ENCODE data around the gene TEX48. TPM values are rescaled to one million over a fixed set of nuclear protein-coding genes. Genes with fewer than 3 reads are reported as not detected.

Gene TEX48
- polyA plus RNA-seq (2013, experiment 1 of 2): not detected
- not detected for polyA plus RNA-seq (2013, experiment 2 of 2)

- WGBS: 77% methylated on average over 7 of the region's 8 CpGs
- Histone ChIP-seq H3K9me3 (ENCODE audit: insufficient read depth, low read depth, low read length) (no peaks in the 10 kb centered on the region), H3K36me3 (ENCODE audit: insufficient read depth, low read length) (no peaks in the 10 kb centered on the region), H3K4me3 (ENCODE audit: low read length) (no peak within 1 kb of the TSS), H3K27me3 (ENCODE audit: insufficient read depth, low read length) (no peaks in the 10 kb centered on the region), H3K9ac (ENCODE audit: low read depth, low read length) (no peak within 1 kb of the TSS), H3K4me1 (ENCODE audit: insufficient read depth, low read length) (no peaks in the 10 kb centered on the region), H3K27ac (ENCODE audit: low read depth, low read length) (no peak within 1 kb of the TSS)
Measured at GRCh38 chr9:114681594-114682332, at the start of gene TEX48. TSS of gene TEX48 (minus strand) at chr9:114682192. CDS start at chr9:114671723, 10,469 bp downstream.

- H3K9ac ChIP-seq (ENCODE audit: low read depth, low read length): no peak overlapping the region
- no peaks in the 10 kb centered on the region; the same call in 1 of the 2 replicates for H3K27me3 ChIP-seq (ENCODE audit: insufficient read depth, low read length)
- no peaks in the 10 kb centered on the region for H3K4me1 ChIP-seq (ENCODE audit: insufficient read depth, low read length)
- no peak overlapping the region for H3K4me3 ChIP-seq (ENCODE audit: low read length)
- no peaks in the 10 kb centered on the region for H3K9me3 ChIP-seq (ENCODE audit: insufficient read depth, low read depth, low read length)
- H3K36me3 ChIP-seq (ENCODE audit: insufficient read depth, low read length): no peaks in the 10 kb centered on the region
- 75% methylated on average over 1 of the region's 1 CpG for WGBS
- no peak overlapping the region for H3K27ac ChIP-seq (ENCODE audit: low read depth, low read length)
Measured at GRCh38 chr9:114731701-114732100, 49.7 kb upstream of the TEX48 start.

GRCh38 chr9:114729706-114730105 lies 47.7 kb upstream of the TEX48 start:
- 88% methylated on average over 4 of the region's 5 CpGs for WGBS

GRCh38 chr9:114725930-114726329 lies 43.9 kb upstream of the TEX48 start:
- WGBS: 84% methylated on average over 2 of the region's 3 CpGs
- H3K4me1 ChIP-seq (ENCODE audit: insufficient read depth, low read length): peaks cover 5% of the 10 kb centered on the region; the same call in 1 of the 2 replicates
- H3K36me3 ChIP-seq (ENCODE audit: insufficient read depth, low read length): no peaks in the 10 kb centered on the region
- no peak overlapping the region for H3K4me3 ChIP-seq (ENCODE audit: low read length)
- H3K9ac ChIP-seq (ENCODE audit: low read depth, low read length): no peak overlapping the region
- no peaks in the 10 kb centered on the region for H3K27me3 ChIP-seq (ENCODE audit: insufficient read depth, low read length)
- H3K27ac ChIP-seq (ENCODE audit: low read depth, low read length): no peak overlapping the region
- no peaks in the 10 kb centered on the region for H3K9me3 ChIP-seq (ENCODE audit: insufficient read depth, low read depth, low read length)

More at GRCh38 chr9:114729706-114730105, 47.7 kb upstream of the TEX48 start:
- H3K9ac ChIP-seq (ENCODE audit: low read depth, low read length): no peak overlapping the region
- H3K9me3 ChIP-seq (ENCODE audit: insufficient read depth, low read depth, low read length): no peaks in the 10 kb centered on the region
- no peaks in the 10 kb centered on the region for H3K27me3 ChIP-seq (ENCODE audit: insufficient read depth, low read length)
- no peak overlapping the region for H3K27ac ChIP-seq (ENCODE audit: low read depth, low read length)
- H3K4me3 ChIP-seq (ENCODE audit: low read length): no peak overlapping the region
- no peaks in the 10 kb centered on the region for H3K36me3 ChIP-seq (ENCODE audit: insufficient read depth, low read length)
- H3K4me1 ChIP-seq (ENCODE audit: insufficient read depth, low read length): no peaks in the 10 kb centered on the region

DNA sequence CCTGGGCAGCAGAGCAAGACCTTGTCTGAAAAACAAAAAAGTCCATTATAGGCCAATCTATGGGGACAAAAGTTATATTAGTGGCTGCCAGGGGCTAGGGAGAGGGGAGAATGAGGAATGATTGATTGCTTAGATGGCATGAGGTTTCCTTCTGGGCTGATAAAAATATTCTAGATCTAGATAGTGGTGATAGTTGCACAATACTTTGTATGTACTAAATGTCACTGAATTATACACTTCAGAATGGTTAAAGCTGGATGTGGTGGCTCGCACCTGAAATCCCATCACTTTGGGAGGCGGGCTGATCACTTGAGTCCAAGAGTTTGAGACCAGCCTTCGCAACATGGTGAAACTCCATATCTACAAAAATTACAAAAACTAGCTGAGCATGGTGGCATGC lies 42.8 kb upstream of the TEX48 start:
- 98% methylated on average over 3 of the region's 3 CpGs for WGBS
- H3K9ac ChIP-seq (ENCODE audit: low read depth, low read length): no peak overlapping the region
- H3K27me3 ChIP-seq (ENCODE audit: insufficient read depth, low read length): no peaks in the 10 kb centered on the region

DNA sequence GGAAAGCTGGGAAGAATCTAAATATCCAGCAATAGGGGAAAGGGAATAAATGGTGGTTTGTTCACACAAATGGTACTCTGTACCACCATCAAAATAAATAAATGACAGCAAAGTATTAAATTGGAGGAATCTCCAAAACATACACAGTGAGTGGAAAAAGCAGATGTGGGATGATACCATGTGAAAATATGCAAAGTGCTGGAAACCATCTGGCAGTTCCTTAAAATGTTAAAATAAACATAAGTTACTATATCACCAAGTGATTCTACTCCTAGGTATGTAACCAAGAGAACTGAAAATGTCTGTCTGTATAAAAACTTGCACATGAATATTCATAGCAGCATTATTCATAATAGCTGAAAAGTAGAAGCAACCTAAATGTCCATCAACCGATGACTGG lies 41.9 kb upstream of the TEX48 start:
- no CpG with 5 or more reads among the region's 1 CpG for WGBS
- no peaks in the 10 kb centered on the region for H3K36me3 ChIP-seq (ENCODE audit: insufficient read depth, low read length)

More for the DNA sequence above, 42.8 kb upstream of the TEX48 start:
- peaks cover 5% of the 10 kb centered on the region; the same call in 1 of the 2 replicates for H3K4me1 ChIP-seq (ENCODE audit: insufficient read depth, low read length)
- H3K36me3 ChIP-seq (ENCODE audit: insufficient read depth, low read length): no peaks in the 10 kb centered on the region
- H3K27ac ChIP-seq (ENCODE audit: low read depth, low read length): no peak overlapping the region
- H3K4me3 ChIP-seq (ENCODE audit: low read length): no peak overlapping the region
- H3K9me3 ChIP-seq (ENCODE audit: insufficient read depth, low read depth, low read length): no peaks in the 10 kb centered on the region

GRCh38 chr9:114722937-114723620 lies 41.1 kb upstream of the TEX48 start:
- Histone ChIP-seq H3K4me3 (ENCODE audit: low read length) (no peak overlapping the region), H3K27ac (ENCODE audit: low read depth, low read length) (no peak overlapping the region), H3K36me3 (ENCODE audit: insufficient read depth, low read length) (no peaks in the 10 kb centered on the region), H3K4me1 (ENCODE audit: insufficient read depth, low read length) (peaks cover 5% of the 10 kb centered on the region; the same call in 1 of the 2 replicates), H3K9ac (ENCODE audit: low read depth, low read length) (no peak overlapping the region), H3K9me3 (ENCODE audit: insufficient read depth, low read depth, low read length) (no peaks in the 10 kb centered on the region), H3K27me3 (ENCODE audit: insufficient read depth, low read length) (0 out of 2 replicates have a peak, but pooled peaks cover 2% of the 10 kb centered on the region)
- 89% methylated on average over 7 of the region's 7 CpGs for WGBS

More for the DNA sequence above, 41.9 kb upstream of the TEX48 start:
- Histone ChIP-seq H3K27me3 (ENCODE audit: insufficient read depth, low read length) (no peaks in the 10 kb centered on the region), H3K9me3 (ENCODE audit: insufficient read depth, low read depth, low read length) (no peaks in the 10 kb centered on the region), H3K4me1 (ENCODE audit: insufficient read depth, low read length) (peaks cover 5% of the 10 kb centered on the region; the same call in 1 of the 2 replicates), H3K4me3 (ENCODE audit: low read length) (no peak overlapping the region), H3K9ac (ENCODE audit: low read depth, low read length) (no peak overlapping the region), H3K27ac (ENCODE audit: low read depth, low read length) (no peak overlapping the region)

GRCh38 chr9:114722081-114722621 lies 40.2 kb upstream of the TEX48 start:
- Histone ChIP-seq H3K36me3 (ENCODE audit: insufficient read depth, low read length) (no peaks in the 10 kb centered on the region), H3K4me1 (ENCODE audit: insufficient read depth, low read length) (peaks cover 5% of the 10 kb centered on the region; the same call in 1 of the 2 replicates), H3K27ac (ENCODE audit: low read depth, low read length) (no peak overlapping the region), H3K9me3 (ENCODE audit: insufficient read depth, low read depth, low read length) (no peaks in the 10 kb centered on the region), H3K4me3 (ENCODE audit: low read length) (no peak overlapping the region), H3K27me3 (ENCODE audit: insufficient read depth, low read length) (0 out of 2 replicates have a peak, but pooled peaks cover 2% of the 10 kb centered on the region), H3K9ac (ENCODE audit: low read depth, low read length) (no peak overlapping the region)
- 92% methylated on average over 6 of the region's 7 CpGs for WGBS

GRCh38 chr9:114721491-114722079 lies 39.6 kb upstream of the TEX48 start:
- Histone ChIP-seq H3K27me3 (ENCODE audit: insufficient read depth, low read length) (0 out of 2 replicates have a peak, but pooled peaks cover 2% of the 10 kb centered on the region), H3K4me1 (ENCODE audit: insufficient read depth, low read length) (peaks cover 5% of the 10 kb centered on the region; the same call in 1 of the 2 replicates), H3K9me3 (ENCODE audit: insufficient read depth, low read depth, low read length) (no peaks in the 10 kb centered on the region), H3K9ac (ENCODE audit: low read depth, low read length) (no peak overlapping the region), H3K27ac (ENCODE audit: low read depth, low read length) (no peak overlapping the region), H3K36me3 (ENCODE audit: insufficient read depth, low read length) (no peaks in the 10 kb centered on the region), H3K4me3 (ENCODE audit: low read length) (no peak overlapping the region)
- WGBS: 72% methylated on average over 8 of the region's 8 CpGs

DNA sequence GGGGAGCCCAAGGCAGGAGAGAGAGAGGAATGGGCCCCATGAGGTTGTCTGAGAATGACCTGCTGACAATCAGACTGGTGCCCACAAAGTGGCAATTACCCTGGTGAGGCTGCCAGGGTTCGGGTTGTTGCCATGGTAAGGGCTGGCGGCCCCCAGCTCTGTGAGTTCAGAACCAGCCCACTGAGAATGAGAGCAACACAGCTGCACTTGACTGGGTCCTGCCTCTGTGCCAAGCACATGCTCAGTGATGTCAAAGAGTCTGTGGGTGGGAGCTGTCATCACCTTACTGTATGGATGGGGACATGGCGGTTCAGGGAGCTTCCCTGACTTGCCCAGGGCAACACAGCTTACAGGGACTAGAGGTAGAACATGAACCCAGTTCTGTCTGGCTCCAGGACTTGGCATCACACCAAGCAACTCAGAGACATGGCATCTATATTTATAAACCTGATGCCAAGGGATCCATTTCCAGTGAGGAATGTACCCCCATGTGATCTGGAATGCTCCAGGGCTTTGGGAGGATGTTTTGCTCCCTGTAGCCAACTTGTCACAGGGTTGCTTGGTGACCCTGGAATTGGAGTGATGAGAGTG lies 38.2 kb upstream of the TEX48 start:
- H3K27ac ChIP-seq (ENCODE audit: low read depth, low read length): no peak overlapping the region
- peaks cover 5% of the 10 kb centered on the region; the same call in 1 of the 2 replicates for H3K4me1 ChIP-seq (ENCODE audit: insufficient read depth, low read length)
- H3K9me3 ChIP-seq (ENCODE audit: insufficient read depth, low read depth, low read length): no peaks in the 10 kb centered on the region
- H3K4me3 ChIP-seq (ENCODE audit: low read length): no peak overlapping the region
- 89% methylated on average over 3 of the region's 3 CpGs for WGBS
- no peak overlapping the region for H3K9ac ChIP-seq (ENCODE audit: low read depth, low read length)
- H3K36me3 ChIP-seq (ENCODE audit: insufficient read depth, low read length): no peaks in the 10 kb centered on the region
- H3K27me3 ChIP-seq (ENCODE audit: insufficient read depth, low read length): 0 out of 2 replicates have a peak, but pooled peaks cover 2% of the 10 kb centered on the region
